Measurements from ENCODE around the gene SPON1. TPM values are rescaled to one million over a fixed set of nuclear protein-coding genes. Genes with fewer than 3 reads are reported as not detected.

SPON1 gene
- total and polyA plus RNA-seq, 10 of the 15 experiments (the other 5 are each of a cell fraction or from before 2014, with no cell fraction given) = 0.13 to 1.1 (median 0.18) TPM; not detected in 5

DNA sequence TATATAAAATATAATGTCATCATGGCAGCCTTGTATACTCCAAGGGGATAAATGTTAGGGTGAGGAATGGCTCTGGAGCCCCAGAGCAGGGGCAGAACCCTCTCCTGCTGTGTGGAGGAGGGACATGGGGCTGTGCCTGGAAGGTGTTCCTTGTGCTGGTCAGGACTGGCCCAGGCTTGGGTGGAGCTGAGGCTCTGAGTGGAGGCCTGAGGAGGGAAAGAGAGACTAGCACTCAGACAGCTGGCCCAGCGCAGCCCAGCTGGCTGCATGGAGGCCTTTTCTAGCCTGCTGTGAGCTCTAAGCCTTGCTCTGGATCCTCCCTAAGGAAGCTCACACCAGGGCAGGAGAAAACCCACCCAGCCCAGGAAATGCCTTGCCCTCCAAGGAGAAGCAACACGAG, 282.9 kb downstream of the SPON1 start:
- no peaks in the 10 kb centered on the region; the same call in 1 of the 2 replicates for H3K4me1 ChIP-seq (ENCODE audit: control insufficient read depth, insufficient read depth, low read length)
- FAIRE-seq (no peak), DNase-seq (ENCODE audit: low read depth, low spot score) (no peak), ATAC-seq (no peak)
- no peaks in the 10 kb centered on the region; a peak in 1 of 4 replicates for H3K27me3 ChIP-seq (replicated peaks in 1 of 2; ENCODE audit: control insufficient read depth in 2 of 2, insufficient read depth in 2 of 2, low read length in 1 of 2)
- H3K9me3 ChIP-seq (replicated peaks; ENCODE audit: control insufficient read depth, insufficient read depth, low read length) = no peaks in the 10 kb centered on the region
- H2AFZ ChIP-seq (ENCODE audit: control insufficient read depth, low read depth, low read length) = no peak overlapping the region
- no peak for TF ChIP-seq ZNF24 (IDR thresholded peaks at IDR 0.05)
- TF ChIP-seq, protein P1, sequence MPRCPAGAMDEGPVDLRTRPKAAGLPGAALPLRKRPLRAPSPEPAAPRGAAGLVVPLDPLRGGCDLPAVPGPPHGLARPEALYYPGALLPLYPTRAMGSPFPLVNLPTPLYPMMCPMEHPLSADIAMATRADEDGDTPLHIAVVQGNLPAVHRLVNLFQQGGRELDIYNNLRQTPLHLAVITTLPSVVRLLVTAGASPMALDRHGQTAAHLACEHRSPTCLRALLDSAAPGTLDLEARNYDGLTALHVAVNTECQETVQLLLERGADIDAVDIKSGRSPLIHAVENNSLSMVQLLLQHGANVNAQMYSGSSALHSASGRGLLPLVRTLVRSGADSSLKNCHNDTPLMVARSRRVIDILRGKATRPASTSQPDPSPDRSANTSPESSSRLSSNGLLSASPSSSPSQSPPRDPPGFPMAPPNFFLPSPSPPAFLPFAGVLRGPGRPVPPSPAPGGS (IDR thresholded peaks at IDR 0.05; ENCODE audit: borderline replicate concordance, insufficient read depth, low read depth, low read length, poor library complexity, severe bottlenecking) = no peak
- TF ChIP-seq, protein P2, sequence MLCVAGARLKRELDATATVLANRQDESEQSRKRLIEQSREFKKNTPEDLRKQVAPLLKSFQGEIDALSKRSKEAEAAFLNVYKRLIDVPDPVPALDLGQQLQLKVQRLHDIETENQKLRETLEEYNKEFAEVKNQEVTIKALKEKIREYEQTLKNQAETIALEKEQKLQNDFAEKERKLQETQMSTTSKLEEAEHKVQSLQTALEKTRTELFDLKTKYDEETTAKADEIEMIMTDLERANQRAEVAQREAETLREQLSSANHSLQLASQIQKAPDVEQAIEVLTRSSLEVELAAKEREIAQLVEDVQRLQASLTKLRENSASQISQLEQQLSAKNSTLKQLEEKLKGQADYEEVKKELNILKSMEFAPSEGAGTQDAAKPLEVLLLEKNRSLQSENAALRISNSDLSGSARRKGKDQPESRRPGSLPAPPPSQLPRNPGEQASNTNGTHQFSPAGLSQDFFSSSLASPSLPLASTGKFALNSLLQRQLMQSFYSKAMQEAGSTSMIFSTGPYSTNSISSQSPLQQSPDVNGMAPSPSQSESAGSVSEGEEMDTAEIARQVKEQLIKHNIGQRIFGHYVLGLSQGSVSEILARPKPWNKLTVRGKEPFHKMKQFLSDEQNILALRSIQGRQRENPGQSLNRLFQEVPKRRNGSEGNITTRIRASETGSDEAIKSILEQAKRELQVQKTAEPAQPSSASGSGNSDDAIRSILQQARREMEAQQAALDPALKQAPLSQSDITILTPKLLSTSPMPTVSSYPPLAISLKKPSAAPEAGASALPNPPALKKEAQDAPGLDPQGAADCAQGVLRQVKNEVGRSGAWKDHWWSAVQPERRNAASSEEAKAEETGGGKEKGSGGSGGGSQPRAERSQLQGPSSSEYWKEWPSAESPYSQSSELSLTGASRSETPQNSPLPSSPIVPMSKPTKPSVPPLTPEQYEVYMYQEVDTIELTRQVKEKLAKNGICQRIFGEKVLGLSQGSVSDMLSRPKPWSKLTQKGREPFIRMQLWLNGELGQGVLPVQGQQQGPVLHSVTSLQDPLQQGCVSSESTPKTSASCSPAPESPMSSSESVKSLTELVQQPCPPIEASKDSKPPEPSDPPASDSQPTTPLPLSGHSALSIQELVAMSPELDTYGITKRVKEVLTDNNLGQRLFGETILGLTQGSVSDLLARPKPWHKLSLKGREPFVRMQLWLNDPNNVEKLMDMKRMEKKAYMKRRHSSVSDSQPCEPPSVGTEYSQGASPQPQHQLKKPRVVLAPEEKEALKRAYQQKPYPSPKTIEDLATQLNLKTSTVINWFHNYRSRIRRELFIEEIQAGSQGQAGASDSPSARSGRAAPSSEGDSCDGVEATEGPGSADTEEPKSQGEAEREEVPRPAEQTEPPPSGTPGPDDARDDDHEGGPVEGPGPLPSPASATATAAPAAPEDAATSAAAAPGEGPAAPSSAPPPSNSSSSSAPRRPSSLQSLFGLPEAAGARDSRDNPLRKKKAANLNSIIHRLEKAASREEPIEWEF (IDR thresholded peaks at IDR 0.05; ENCODE audit: insufficient replicate concordance, low read depth, low read length) = no peak
- TF ChIP-seq KDM1A (IDR thresholded peaks at IDR 0.05; ENCODE audit: borderline replicate concordance) = no peak
- no peak for TF ChIP-seq CEBPB (IDR thresholded peaks at IDR 0.05; ENCODE audit: borderline replicate concordance in 1 of 2, low read depth in 2 of 2, low read length in 2 of 2)
- TF ChIP-seq MYB (IDR thresholded peaks at IDR 0.05; ENCODE audit: borderline replicate concordance, low read depth, low read length) = no peak
- no peak for TF ChIP-seq BRCA1 (IDR thresholded peaks at IDR 0.05; ENCODE audit: low read depth, low read length)
- H3K79me2 ChIP-seq (ENCODE audit: control insufficient read depth, insufficient read depth, low read length) = no peaks in the 10 kb centered on the region
- 15% methylated on average over 2 of the region's 2 CpGs for WGBS (ENCODE audit: insufficient coverage, insufficient replicate concordance, low lambda C conversion rate, missing lambda C conversion rate)
- ChIA-PET RAD21 (ENCODE audit: unreplicated experiment) (no interaction called here), SMC1A (ENCODE audit: uncharacterized antibody, unreplicated experiment) (no interaction called here), CTCF (no interaction called here), POLR2A (no interaction called here)
- H3K4me2 ChIP-seq (ENCODE audit: control insufficient read depth, insufficient read depth) = no peak overlapping the region
- in situ Hi-C loops (cut with MboI) = loop anchor here (5.0 kb wide), 2 partner anchors 288 to 473 kb away; no protein-coding TSS in a partner anchor
- H4K20me1 ChIP-seq (ENCODE audit: control insufficient read depth, insufficient read depth) = no peaks in the 10 kb centered on the region
- intact Hi-C loops (cut with micrococcal nuclease; ENCODE audit: unreplicated experiment) = loop anchor here (10.0 kb wide), 1 partner anchor 761 kb away; no protein-coding TSS in a partner anchor
- no peak overlapping the region for H3K27ac ChIP-seq (ENCODE audit: control insufficient read depth, insufficient read depth)
- no peak overlapping the region for H3K9ac ChIP-seq (ENCODE audit: control insufficient read depth, insufficient read depth, low read length)
- no peaks in the 10 kb centered on the region for H3K36me3 ChIP-seq (ENCODE audit: control insufficient read depth in 2 of 2, insufficient read depth in 2 of 2, low read length in 1 of 2)
- no TSS peak for BruUV-seq (replicated peaks)
- no peak overlapping the region for H3K4me3 ChIP-seq
